ENCODE results near the gene TAS2R30. TPM values are rescaled to one million over a fixed set of nuclear protein-coding genes. Genes with fewer than 3 reads are reported as not detected.

The TAS2R30 gene
- 16.9 TPM for total RNA-seq

GRCh38 chr12:11134305-11134704 lies at the start of gene TAS2R30:
Gene TAS2R30, minus strand, starts transcription at chr12:11134644. Its CDS starts 400 bp downstream, at chr12:11134244.
- no peak for DNase-seq

GRCh38 chr12:11183011-11183410 lies 48.6 kb upstream of the TAS2R30 start:
- no peak for DNase-seq

- no peak for DNase-seq
Measured at GRCh38 chr12:11182529-11182928, 48.1 kb upstream of the TAS2R30 start.

- DNase-seq: no peak
Measured at GRCh38 chr12:11178250-11178649, 43.8 kb upstream of the TAS2R30 start.

- DNase-seq: no peak
Measured at GRCh38 chr12:11174022-11174421, 39.6 kb upstream of the TAS2R30 start.

- DNase-seq: peak; percentile 64
Measured at GRCh38 chr12:11171969-11172675, 37.7 kb upstream of the TAS2R30 start.

- peak; percentile 98 for DNase-seq
Measured at GRCh38 chr12:11171145-11171968, 36.9 kb upstream of the TAS2R30 start, which contains the start of gene SMIM10L1. Gene SMIM10L1, plus strand, starts transcription at chr12:11171194. Its CDS starts 163 bp downstream, at chr12:11171357.

GRCh38 chr12:11170810-11171144 lies 36.3 kb upstream of the TAS2R30 start:
- no peak for DNase-seq

- DNase-seq: no peak
Measured at GRCh38 chr12:11166300-11166699, 31.9 kb upstream of the TAS2R30 start.

GRCh38 chr12:11164384-11164783 lies 29.9 kb upstream of the TAS2R30 start:
- no peak for DNase-seq

GRCh38 chr12:11162502-11162901 lies 28.1 kb upstream of the TAS2R30 start:
- DNase-seq: no peak

- no peak for DNase-seq
Measured at GRCh38 chr12:11158885-11159444, 24.5 kb upstream of the TAS2R30 start.

GRCh38 chr12:11154400-11154925 lies 20.0 kb upstream of the TAS2R30 start:
- no peak for DNase-seq

GRCh38 chr12:11152725-11153124 lies 18.3 kb upstream of the TAS2R30 start:
- no peak for DNase-seq

- no peak for DNase-seq
Measured at GRCh38 chr12:11150832-11151231, 16.4 kb upstream of the TAS2R30 start.

- DNase-seq: no peak
Measured at GRCh38 chr12:11147420-11147819, 13.0 kb upstream of the TAS2R30 start.

- no peak for DNase-seq
Measured at GRCh38 chr12:11144297-11144696, 9.9 kb upstream of the TAS2R30 start.

GRCh38 chr12:11143352-11143751 lies 8.9 kb upstream of the TAS2R30 start:
- no peak for DNase-seq

GRCh38 chr12:11136075-11136474 lies 1.6 kb upstream of the TAS2R30 start:
- DNase-seq: no peak

GRCh38 chr12:11133816-11134215 lies 628 bp downstream of the TAS2R30 start:
- no peak for DNase-seq

- no peak for DNase-seq
Measured at GRCh38 chr12:11133162-11133561, 1.3 kb downstream of the TAS2R30 start.

- no peak for DNase-seq
Measured at GRCh38 chr12:11130999-11131398, 3.4 kb downstream of the TAS2R30 start.

GRCh38 chr12:11130382-11130781 lies 4.1 kb downstream of the TAS2R30 start:
- no peak for DNase-seq

Data from tongue (tissue), 2 donors.